ENCODE data around the gene HELQ.

GRCh38 chr4:83489711-83490326 lies 34.2 kb upstream of the HELQ start:
- TF ChIP-seq, protein P1, sequence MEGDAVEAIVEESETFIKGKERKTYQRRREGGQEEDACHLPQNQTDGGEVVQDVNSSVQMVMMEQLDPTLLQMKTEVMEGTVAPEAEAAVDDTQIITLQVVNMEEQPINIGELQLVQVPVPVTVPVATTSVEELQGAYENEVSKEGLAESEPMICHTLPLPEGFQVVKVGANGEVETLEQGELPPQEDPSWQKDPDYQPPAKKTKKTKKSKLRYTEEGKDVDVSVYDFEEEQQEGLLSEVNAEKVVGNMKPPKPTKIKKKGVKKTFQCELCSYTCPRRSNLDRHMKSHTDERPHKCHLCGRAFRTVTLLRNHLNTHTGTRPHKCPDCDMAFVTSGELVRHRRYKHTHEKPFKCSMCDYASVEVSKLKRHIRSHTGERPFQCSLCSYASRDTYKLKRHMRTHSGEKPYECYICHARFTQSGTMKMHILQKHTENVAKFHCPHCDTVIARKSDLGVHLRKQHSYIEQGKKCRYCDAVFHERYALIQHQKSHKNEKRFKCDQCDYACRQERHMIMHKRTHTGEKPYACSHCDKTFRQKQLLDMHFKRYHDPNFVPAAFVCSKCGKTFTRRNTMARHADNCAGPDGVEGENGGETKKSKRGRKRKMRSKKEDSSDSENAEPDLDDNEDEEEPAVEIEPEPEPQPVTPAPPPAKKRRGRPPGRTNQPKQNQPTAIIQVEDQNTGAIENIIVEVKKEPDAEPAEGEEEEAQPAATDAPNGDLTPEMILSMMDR (conservative IDR thresholded peaks at IDR 0.05 in 1 of 2, IDR thresholded peaks at IDR 0.05 in 1 of 2; ENCODE audit: low read depth in 1 of 2, low read length in 2 of 2), result no peak
- no peak for TF ChIP-seq EZH2 (IDR thresholded peaks at IDR 0.05; ENCODE audit: low read length, missing control alignments)

Data from fibroblast of lung (primary cell).